NCI-H2196 treated with DMSO at 0.1 percent for 48 hours (cell line): ENCODE measurements around the gene DCC.
"Not testable (repeated sequence)": the region's sequence is repeated elsewhere in the genome, so short reads cannot be mapped to it uniquely, and the experiment has no call there.

Experiments
- DNase-seq: peaks from one replicate; lab custom pipeline; 2025; ENCODE audit not compliant: unreplicated experiment; lab: John Stamatoyannopoulos, UW

The DCC gene

DNA sequence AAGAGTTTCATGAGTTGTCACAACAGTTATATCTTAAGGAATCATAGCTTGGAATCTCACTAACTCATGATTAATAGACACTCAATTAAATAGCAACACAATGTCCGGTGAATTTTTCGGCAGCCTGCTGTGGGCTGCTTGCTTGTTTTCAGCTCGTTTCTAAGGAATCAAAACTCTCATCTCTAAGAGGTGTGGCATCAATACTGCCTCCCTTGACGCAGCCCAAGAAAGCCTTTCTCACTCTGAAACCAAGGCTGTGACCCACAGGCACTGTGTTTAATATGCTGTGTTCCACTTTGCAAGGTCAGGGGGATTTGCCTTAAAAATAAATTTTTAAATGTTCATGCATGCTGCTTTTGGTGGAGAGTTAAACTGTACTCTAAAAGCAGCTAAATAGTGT is 5.4 kb downstream of the DCC start:
- DNase-seq = no peak

DNA sequence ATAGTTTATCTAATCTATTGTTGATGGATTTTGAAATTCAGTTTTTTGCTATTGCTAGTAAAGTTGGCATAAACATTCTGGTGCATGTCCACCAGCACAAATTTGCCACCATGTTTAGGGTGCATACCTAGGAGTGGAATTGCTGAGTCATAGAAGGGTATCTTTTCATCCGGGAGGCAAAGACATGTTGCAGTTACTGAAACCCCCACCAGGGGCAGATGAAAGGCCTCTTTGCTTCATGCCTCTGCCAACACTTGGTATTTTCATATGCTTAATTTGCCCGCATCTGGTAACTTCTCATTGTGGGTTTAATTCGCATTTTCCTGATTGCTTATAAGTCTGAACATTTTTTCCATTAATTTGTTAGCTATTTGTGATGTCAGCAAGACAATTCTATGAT is 8.2 kb downstream of the DCC start:
- no peak for DNase-seq

- DNase-seq = no peak
These were observed 9.5 kb downstream of the DCC start for GRCh38 chr18:52349498-52349897.

- no peak for DNase-seq
These were observed 12.9 kb downstream of the DCC start for GRCh38 chr18:52352920-52353319.

DNA sequence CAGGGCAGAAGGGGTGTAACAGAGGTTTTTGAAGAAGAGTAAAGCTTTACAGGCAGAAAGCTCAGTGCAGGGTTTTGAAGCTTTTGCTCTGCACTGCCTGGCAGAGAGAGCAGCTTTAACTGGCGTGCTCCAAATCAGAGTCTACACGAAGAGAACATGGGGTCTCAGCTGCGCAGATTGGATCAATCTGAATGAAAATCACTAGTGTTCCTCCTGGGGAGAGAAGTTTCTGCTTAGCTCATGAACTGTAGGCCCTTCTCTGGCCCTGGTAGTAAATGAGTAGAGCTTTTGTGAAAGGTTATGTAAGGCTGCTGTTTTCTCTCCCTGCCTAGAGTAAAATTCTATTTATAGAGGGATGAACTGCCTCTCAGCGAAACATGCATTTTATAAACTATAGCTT is 13.6 kb downstream of the DCC start:
- no peak for DNase-seq

- DNase-seq = no peak
These were observed 23.9 kb downstream of the DCC start for GRCh38 chr18:52363861-52364260.

DNA sequence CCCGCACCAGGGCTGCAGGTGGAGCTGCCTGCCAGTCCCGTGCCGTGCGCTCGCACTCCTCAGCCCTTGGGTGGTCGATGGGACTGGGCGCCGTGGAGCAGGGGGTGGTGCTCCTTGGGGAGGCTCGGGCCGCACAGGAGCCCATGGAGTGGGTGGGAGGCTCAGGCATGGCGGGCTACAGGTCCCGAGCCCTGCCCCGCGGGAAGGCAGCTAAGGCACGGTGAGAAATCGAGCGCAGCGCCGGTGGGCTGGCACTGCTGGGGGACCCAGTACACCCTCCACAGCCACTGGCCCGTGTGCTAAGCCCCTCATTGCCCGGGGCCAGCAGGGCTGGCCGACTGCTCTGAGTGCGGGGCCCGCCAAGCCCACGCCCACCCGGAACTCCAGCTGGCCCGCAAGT is 26.9 kb downstream of the DCC start:
- not testable (repeated sequence) for DNase-seq

DNA sequence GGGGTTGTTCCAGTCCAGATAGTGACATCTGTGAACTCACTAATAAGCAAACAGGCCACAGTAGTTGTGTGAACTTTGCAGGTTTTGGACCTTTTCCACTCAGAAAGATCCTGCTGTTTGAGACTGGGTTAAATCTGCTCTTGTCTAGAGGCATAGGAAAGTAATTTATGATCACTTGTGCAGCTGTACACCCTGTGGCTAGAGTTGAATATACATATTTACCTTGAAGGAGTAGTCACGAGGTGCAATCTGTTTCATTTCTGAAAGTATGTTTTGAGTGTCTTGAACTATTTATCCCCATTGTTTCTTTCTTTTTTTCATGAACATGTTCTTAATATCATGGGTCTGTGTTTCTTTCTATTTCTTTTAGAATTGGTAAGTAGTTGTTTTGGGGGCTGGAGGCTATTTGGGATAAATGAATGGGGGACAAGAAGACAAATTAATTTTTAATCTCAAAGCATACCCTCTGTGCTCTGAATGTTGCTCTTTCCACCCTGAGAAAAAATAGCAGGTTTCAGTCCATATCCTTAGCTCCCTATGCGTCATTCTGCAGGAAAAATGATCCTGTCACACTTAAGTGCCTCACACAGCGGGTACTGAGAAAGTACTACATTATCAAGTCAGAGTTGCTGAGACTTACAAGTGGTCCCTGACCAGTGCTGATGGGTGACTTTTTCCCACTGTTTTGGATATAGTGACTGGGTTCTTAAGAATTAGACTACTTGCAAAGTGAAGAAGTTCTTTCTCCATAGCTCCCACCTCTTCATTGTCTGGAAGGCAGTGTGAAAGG is 28.2 kb downstream of the DCC start:
- no peak for DNase-seq

- no peak for DNase-seq
These were observed 30.8 kb downstream of the DCC start for GRCh38 chr18:52370841-52371240.

DNA sequence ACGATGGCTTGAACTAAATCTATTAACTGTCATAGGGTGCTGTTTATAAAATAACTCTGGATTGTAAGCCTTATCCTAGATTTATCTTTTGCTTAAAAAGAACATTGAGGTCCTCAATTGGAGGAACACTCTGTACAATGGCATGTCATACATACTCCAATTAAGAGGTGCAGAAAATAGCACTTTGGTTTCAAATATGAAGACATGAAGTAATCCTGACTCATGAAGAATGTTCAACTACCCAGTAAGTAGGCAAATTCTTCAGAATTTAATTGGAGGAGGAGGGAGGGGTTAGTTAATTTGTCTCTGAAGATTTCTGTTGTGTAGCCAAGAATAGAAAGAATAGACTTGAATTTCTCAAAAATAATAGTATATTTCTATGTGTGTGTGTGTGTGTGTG is 36.1 kb downstream of the DCC start:
- no peak for DNase-seq

- DNase-seq = no peak
These were observed 37.1 kb downstream of the DCC start for GRCh38 chr18:52377094-52377493.

DNA sequence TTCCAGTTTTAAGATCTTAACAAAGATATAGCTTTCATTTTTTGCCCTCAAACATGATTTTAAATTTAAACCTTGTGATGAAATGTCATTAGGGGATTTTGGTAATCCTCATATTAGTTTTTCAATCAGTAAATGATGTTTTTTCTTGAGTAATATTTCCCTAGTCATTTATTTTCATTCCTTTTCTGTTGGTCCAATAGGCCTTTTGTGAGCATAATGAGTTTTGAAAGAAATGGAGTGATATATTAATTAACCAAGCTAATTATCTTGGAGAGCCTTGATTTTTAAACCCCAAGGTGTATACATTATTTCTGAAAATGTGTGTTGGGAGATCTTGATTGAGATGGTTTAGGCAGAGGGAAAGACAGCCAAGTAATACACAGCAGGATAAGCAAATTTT is 46.3 kb downstream of the DCC start:
- DNase-seq = no peak

DNA sequence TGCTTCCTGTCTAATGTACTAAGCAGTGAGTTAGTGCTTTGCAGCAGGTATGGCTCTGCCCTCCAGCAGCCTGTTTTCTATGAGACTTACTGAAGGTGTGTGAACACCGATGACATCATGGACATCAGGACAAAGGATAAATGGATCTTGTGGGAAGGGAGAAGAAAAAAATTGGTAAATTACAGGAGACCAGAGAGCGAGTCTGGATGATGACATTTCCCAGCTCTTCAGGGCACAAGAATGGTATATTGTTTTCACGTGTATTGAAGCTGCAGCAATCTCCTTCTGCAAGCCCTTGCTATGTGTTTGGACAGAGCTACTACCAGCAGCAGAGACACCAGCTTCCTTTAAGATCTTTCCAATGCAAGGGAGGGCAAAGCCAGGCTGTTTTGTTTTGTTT is 47.2 kb downstream of the DCC start:
- no peak for DNase-seq

DNA sequence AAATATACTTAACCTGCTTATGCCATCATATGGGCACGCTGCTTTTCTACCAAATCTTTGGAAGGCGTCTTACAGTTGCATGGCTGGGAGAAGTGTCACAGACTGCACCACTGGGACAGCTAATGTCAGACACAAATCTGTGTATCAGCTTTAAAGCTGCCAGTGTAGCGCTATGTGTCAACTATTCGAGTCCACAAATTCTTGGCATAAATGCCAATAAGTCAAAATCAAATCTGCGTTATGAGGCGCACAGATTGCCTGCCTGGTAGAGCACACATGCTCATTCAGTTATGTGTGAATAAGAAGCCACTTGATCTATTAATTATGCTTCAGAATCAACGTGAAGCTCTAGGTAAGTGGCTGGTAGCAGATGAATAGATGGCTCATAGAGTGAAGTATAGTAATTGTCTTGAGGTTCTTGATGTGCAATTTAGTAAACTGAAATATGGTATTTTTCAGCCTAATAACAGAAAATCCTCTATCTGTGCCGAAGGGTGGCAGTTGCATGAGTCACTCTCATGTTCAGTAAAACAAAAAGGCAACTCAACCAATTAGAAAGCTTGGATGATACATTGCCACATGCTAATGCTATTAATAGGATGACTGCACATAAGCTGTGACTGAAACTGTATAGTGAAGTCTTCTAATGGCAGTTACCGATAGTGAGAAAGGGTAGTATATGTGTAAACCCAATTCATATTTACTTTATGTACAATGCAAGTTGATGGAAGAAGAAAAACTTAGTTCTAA is 52.0 kb downstream of the DCC start:
- no peak for DNase-seq

- DNase-seq = no peak
These were observed 54.6 kb downstream of the DCC start for GRCh38 chr18:52394602-52395001.

DNA sequence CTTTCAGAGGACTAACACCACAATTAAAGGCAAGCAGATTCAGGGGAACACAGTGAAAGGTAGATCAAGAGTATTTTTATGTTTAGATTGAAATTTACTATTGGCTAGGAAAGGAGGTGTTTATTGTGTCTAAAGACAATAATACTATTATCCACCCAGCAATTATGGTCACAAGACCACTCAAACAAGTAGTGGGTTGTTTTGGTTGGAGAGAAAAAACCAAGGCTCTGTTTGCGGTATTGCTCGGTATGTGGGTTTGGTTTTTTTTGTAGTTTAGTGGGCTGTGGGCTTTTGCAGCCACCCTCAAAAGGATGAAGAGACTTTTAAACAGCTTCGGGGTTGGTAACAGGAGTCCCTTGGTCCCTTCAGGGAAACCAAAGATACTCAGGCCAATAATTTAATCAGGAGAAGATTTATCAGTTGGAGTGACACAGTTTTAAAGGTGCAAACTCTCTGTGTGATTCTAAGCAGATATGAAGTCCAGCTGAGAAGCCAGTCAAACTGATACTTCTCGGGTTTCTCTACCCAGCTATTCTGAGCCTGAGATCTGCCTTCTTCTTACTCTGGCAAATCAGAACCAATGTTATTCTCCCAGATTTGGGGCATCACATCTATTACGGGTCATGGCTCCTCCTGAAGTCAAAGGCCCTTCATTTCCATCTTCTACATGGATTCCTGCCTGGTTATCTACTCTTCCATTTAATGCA is 55.3 kb downstream of the DCC start:
- no peak for DNase-seq

GRCh38 chr18:52401236-52401635 is 61.2 kb downstream of the DCC start:
- DNase-seq = no peak

- DNase-seq = no peak
These were observed 62.8 kb downstream of the DCC start for GRCh38 chr18:52402814-52403213.

DNA sequence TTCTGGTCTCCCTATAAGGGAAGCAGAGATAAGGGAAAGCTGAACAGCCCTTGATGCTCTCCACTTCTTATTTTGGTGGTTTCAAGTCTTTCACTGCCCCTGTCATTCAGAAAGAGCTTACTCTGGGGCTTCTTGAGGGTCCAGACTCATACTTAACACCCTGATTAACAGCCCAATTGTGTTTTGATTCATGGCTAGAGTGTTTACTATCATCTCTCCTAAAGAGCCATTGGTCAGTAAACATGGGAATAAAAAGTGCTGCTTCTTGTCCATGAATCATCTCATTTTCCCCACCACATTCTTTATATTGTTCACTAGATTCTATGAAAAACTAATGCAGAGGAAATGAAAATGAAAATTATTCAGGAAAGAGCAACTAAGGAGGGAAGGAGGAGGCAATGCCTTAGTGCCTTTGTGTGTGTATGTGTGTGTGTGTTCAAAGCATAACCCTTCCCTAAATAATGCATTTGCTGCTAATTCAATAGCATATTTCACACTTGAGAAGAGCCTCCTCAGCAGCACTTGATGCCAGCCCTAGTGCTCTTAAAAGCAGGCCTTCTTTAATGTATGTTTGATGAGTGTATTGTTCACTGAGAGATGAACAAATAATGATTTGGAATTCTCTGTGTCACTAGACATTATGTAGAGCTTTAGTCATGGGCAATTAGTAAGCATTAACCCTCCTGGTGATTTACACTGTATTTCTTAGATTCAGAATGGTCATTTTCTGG is 63.5 kb downstream of the DCC start:
- no peak for DNase-seq

DNA sequence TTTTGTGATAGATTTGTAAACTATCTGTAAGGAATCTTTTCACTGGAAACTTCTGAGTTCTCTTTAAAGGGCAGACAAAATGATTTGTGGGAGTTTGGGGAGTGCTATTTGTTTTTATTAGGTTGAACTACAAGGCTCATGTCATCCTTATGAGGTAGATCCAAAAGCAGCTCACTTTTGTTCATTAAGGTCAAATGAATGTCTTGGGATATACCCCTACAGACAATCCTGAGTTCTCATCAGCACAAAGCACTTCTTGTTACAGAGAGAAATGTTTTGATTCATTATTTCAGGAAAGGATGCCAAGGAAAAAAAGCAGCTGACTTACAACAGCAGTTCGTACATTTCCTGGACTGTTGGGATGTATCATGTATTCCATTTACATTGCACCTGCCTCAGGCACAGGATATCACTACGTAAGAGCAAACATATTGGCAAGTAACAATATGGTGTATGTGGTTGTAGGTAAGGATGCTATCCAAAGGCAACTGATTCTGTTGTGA is 68.9 kb downstream of the DCC start:
- DNase-seq = no peak

DNA sequence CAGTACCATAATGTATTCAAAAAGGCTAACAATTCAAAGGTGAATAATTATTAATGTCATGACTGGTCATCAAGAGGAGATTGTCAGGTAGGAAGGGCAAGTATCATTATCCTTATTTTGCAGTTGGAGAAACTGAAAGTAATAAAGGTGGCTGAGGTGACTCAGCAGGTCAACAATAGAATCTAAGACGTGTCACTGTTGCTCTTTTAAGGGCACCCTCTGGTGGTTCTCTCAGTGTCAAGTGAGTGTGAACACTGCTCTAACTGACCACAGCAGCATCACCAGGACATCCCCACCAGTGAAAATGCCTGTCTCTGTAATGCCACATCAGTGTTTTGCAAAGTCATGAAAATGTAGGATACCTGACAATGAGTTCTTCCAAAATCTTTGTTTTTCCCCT is 69.7 kb downstream of the DCC start:
- no peak for DNase-seq
